Activated T-helper 17 cell treated with anti-CD3 and anti-CD28 coated beads, Interleukin-2, amount 50 U/mL, for 72 hours (primary cell): ENCODE results near the gene TAS2R38. TPM values are rescaled to one million over a fixed set of nuclear protein-coding genes. Genes with fewer than 3 reads are reported as not detected.
"Not testable (repeated sequence)": the region's sequence is repeated elsewhere in the genome, so short reads cannot be mapped to it uniquely, and the experiment has no call there.

Experiments
- ATAC-seq: fragments of 150-1000 bp; cut with Tn5 transposase; replicated peaks from 2 replicates; pipeline ENCODE4 v1.10.0; 2021; ENCODE audit warnings: mild to moderate bottlenecking, moderate library complexity
- H3K27ac Mint-ChIP-seq: one replicate; pipeline ENCODE4 v1.8.0; 2022; ENCODE audit warnings: mixed read lengths
- H3K27me3 Mint-ChIP-seq: one replicate; pipeline ENCODE4 v1.8.0; 2022; ENCODE audit warnings: mixed read lengths
- H3K36me3 Mint-ChIP-seq: one replicate; pipeline ENCODE4 v1.8.0; 2022; ENCODE audit warnings: low read depth, mild to moderate bottlenecking, mixed read lengths
- H3K4me1 Mint-ChIP-seq: one replicate; pipeline ENCODE4 v1.8.0; 2022; ENCODE audit warnings: mixed read lengths
- H3K4me3 Mint-ChIP-seq: one replicate; pipeline ENCODE4 v1.8.0; 2022; ENCODE audit warnings: mild to moderate bottlenecking, mixed read lengths
- H3K9me3 Mint-ChIP-seq: one replicate; pipeline ENCODE4 v1.8.0; 2022; ENCODE audit warnings: mixed read lengths
- total RNA-seq, 2 donors: library from RNA; stranded (reverse); gene quantifications; one replicate each; pipeline ENCODE4 v1.2.3, GENCODE V29; 2022

TAS2R38 gene
- total RNA-seq, 2 donors from 2014 or later: not detected

- Mint-ChIP-seq H3K9me3 (no peaks in the 10 kb centered on the region), H3K4me3 (no peak overlapping the region), H3K36me3 (no peaks in the 10 kb centered on the region), H3K27ac (no peak overlapping the region), H3K4me1 (no peaks in the 10 kb centered on the region), H3K27me3 (peaks cover 4% of the 10 kb centered on the region)
- no peak for ATAC-seq
Measured at GRCh38 chr7:141990011-141990725, 16.6 kb upstream of the TAS2R38 start.

DNA sequence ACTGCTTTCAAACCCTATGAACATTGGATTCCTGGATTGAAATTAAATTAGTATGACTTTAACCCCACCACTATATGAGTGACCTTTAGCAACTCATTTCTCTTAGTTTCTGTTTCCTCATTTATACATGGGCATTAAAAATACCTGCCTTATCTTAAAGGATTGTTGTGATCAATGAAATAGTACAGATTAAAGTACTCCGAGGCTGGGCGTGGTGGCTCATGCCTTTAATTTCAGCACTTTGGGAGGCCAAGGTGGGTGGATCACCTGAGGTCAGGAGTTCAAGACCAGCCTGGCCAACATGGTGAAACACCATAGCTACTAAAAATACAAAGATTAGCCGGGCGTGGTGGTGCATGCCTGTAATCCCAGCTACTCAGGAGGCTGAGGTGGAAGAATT is 14.2 kb upstream of the TAS2R38 start:
- not testable (repeated sequence) for H3K9me3 Mint-ChIP-seq, H3K36me3 Mint-ChIP-seq, H3K27me3 Mint-ChIP-seq, H3K27ac Mint-ChIP-seq, H3K4me1 Mint-ChIP-seq, ATAC-seq, H3K4me3 Mint-ChIP-seq

- no peak overlapping the region for H3K4me3 Mint-ChIP-seq
- no peaks in the 10 kb centered on the region for H3K36me3 Mint-ChIP-seq
- H3K27ac Mint-ChIP-seq: no peak overlapping the region
- no peak for ATAC-seq
- no peaks in the 10 kb centered on the region for H3K4me1 Mint-ChIP-seq
- no peaks in the 10 kb centered on the region for H3K9me3 Mint-ChIP-seq
- peaks cover 4% of the 10 kb centered on the region for H3K27me3 Mint-ChIP-seq
Measured at GRCh38 chr7:141986923-141987322, 13.3 kb upstream of the TAS2R38 start.

GRCh38 chr7:141985926-141986325 is 12.4 kb upstream of the TAS2R38 start:
- not testable (repeated sequence) for H3K4me1 Mint-ChIP-seq, H3K9me3 Mint-ChIP-seq, ATAC-seq, H3K27me3 Mint-ChIP-seq, H3K36me3 Mint-ChIP-seq, H3K27ac Mint-ChIP-seq, H3K4me3 Mint-ChIP-seq

GRCh38 chr7:141979568-141979967 is 6.0 kb upstream of the TAS2R38 start:
- no peak overlapping the region for H3K27ac Mint-ChIP-seq
- H3K36me3 Mint-ChIP-seq: no peaks in the 10 kb centered on the region
- no peaks in the 10 kb centered on the region for H3K27me3 Mint-ChIP-seq
- H3K9me3 Mint-ChIP-seq: no peaks in the 10 kb centered on the region
- no peak overlapping the region for H3K4me3 Mint-ChIP-seq
- H3K4me1 Mint-ChIP-seq: no peaks in the 10 kb centered on the region
- ATAC-seq: no peak

DNA sequence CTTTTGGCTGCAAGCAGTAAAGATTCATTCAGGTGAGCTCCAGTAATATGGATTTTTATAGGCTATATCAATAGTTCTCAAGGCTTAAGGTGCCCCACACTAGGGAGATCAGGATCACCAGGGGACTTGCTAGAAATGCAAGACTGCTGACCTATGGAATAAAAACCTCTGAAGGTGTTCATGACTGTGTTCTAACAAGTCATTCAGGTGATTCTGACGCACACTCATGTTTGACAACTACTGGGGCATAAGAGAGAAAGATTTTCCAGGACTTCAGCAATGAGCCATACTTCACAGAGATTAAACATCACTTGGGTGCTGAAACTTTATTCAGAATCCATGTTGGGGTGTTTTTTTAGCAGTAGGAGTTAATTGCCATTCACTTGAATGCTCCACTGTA is 4.8 kb upstream of the TAS2R38 start:
- H3K27ac Mint-ChIP-seq: no peak overlapping the region
- no peaks in the 10 kb centered on the region for H3K9me3 Mint-ChIP-seq
- no peaks in the 10 kb centered on the region for H3K27me3 Mint-ChIP-seq
- H3K4me3 Mint-ChIP-seq: no peak overlapping the region
- H3K4me1 Mint-ChIP-seq: no peaks in the 10 kb centered on the region
- no peak for ATAC-seq
- no peaks in the 10 kb centered on the region for H3K36me3 Mint-ChIP-seq

- H3K27me3 Mint-ChIP-seq: no peaks in the 10 kb centered on the region
- H3K9me3 Mint-ChIP-seq: no peaks in the 10 kb centered on the region
- no peaks in the 10 kb centered on the region for H3K36me3 Mint-ChIP-seq
- peak overlapping the region; percentile 73 for H3K27ac Mint-ChIP-seq
- ATAC-seq: no peak
- no peaks in the 10 kb centered on the region for H3K4me1 Mint-ChIP-seq
- peak overlapping the region; percentile 73 for H3K4me3 Mint-ChIP-seq
Measured at GRCh38 chr7:141976524-141977245, 3.1 kb upstream of the TAS2R38 start.

GRCh38 chr7:141975806-141976523 is 2.4 kb upstream of the TAS2R38 start:
- ATAC-seq: peak; percentile 88
- Mint-ChIP-seq H3K27ac (peak overlapping the region; percentile 73), H3K27me3 (no peaks in the 10 kb centered on the region), H3K4me3 (peak overlapping the region; percentile 73), H3K4me1 (no peaks in the 10 kb centered on the region), H3K36me3 (no peaks in the 10 kb centered on the region), H3K9me3 (no peaks in the 10 kb centered on the region)

- no peaks in the 10 kb centered on the region for H3K27me3 Mint-ChIP-seq
- no peaks in the 10 kb centered on the region for H3K4me1 Mint-ChIP-seq
- H3K27ac Mint-ChIP-seq: no peak overlapping the region
- no peak overlapping the region for H3K4me3 Mint-ChIP-seq
- H3K9me3 Mint-ChIP-seq: no peaks in the 10 kb centered on the region
- no peaks in the 10 kb centered on the region for H3K36me3 Mint-ChIP-seq
- ATAC-seq: no peak
Measured at GRCh38 chr7:141974831-141975230, 1.3 kb upstream of the TAS2R38 start.

DNA sequence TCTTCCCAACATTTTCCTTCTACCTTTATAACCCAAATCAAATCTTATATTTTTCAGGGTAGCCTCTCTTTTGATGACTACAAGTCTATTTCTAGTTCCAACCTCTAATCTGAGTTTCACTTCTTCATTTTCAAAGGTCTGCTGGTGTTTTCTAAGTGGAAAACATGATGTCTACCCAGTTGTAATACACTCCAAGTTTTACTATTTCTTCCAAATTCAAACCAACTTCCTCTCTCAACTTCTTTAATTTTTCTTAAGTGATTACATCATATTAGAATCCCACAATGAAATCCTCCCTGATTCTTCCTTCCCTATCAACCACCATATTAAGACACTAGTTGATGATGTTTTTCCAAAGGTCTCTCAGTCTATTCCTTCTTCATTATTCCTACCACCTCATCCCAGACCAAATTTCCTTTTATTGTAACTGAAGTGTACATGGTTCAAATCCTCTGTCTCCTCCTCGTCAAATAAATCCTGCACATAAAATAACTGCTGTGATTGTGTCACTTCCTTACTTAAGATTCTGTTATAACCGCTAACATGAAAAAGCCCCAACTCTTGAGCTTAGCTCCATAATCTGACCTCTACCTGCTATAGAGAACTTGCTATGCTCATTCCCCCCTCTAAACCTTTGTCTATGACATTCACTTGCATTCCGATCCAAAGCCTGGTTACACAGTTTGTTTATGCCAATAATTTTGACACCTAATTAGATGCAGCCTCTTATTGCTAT is 12.7 kb downstream of the TAS2R38 start:
- no peak for ATAC-seq
- no peak overlapping the region for H3K4me3 Mint-ChIP-seq
- no peak overlapping the region for H3K27ac Mint-ChIP-seq
- H3K27me3 Mint-ChIP-seq: no peaks in the 10 kb centered on the region
- no peaks in the 10 kb centered on the region for H3K4me1 Mint-ChIP-seq
- no peaks in the 10 kb centered on the region for H3K9me3 Mint-ChIP-seq
- no peaks in the 10 kb centered on the region for H3K36me3 Mint-ChIP-seq

DNA sequence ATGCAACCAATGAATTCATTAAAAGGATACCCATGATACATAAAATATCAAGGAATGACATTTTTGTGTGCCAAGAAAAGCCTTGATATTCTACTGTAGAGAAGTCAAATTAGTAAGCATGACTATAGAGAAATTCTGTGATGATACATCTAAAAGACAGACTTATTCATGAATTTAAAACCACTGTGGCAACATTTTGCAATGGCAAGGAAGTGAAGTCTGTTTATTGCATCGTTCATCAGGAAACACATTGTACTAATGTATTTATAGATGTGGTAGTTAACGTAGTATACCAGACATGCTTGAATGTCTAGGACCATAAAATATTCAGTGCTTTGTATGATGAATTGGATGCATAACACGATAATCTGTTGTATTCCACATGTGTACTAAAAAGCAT is 17.5 kb downstream of the TAS2R38 start:
- H3K36me3 Mint-ChIP-seq: no peaks in the 10 kb centered on the region
- no peak overlapping the region for H3K4me3 Mint-ChIP-seq
- no peak for ATAC-seq

DNA sequence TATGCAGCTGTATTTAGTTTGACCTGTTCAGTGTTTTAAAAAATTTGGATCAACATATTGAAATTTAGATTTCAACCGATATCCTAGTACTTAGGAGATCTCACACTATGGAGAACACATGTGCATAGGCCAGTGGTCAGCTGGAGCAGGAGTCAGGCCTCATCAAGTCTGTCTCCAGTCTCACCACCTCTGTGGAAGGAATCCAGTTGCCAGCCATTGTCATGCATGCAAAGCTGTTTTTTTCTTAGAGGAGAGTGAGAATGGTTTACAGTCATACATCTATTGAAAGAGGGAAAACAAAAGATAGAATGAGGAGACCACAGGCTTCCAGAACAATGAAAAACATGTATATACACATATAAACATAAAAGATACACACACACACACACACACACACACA is 19.2 kb downstream of the TAS2R38 start:
- ATAC-seq: no peak
- Mint-ChIP-seq H3K36me3 (no peaks in the 10 kb centered on the region), H3K27ac (no peak overlapping the region), H3K27me3 (peaks cover 21% of the 10 kb centered on the region), H3K4me1 (no peaks in the 10 kb centered on the region), H3K4me3 (no peak overlapping the region), H3K9me3 (no peaks in the 10 kb centered on the region)

More for the DNA sequence above, 17.5 kb downstream of the TAS2R38 start:
- Mint-ChIP-seq H3K27me3 (peaks cover 16% of the 10 kb centered on the region), H3K4me1 (no peaks in the 10 kb centered on the region), H3K9me3 (no peaks in the 10 kb centered on the region), H3K27ac (no peak overlapping the region)

DNA sequence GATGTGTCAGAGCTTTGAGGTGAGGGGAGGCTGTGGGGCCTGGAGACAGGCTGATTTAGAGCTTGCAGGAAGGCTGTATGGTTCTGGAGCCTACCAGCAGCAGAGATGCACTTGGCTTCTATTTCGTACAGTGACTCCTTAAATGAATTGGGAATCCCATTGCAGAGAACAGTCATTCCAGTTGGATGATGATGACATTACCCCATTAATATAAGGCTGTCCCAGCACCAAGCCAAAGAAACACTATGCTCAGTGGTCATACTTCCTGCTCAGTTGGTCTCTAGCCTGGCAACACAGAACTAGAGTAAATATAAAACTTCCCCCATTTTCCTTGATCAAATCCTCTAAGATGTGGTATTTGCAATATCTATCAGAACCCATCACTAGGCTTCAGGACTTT is 21.1 kb downstream of the TAS2R38 start:
- Mint-ChIP-seq H3K4me1 (no peaks in the 10 kb centered on the region), H3K27ac (no peak overlapping the region), H3K9me3 (no peaks in the 10 kb centered on the region), H3K36me3 (no peaks in the 10 kb centered on the region), H3K4me3 (no peak overlapping the region), H3K27me3 (peaks cover 21% of the 10 kb centered on the region)
- no peak for ATAC-seq

- no peaks in the 10 kb centered on the region for H3K36me3 Mint-ChIP-seq
- ATAC-seq: no peak
- no peak overlapping the region for H3K27ac Mint-ChIP-seq
- no peaks in the 10 kb centered on the region for H3K4me1 Mint-ChIP-seq
- H3K9me3 Mint-ChIP-seq: no peaks in the 10 kb centered on the region
- H3K27me3 Mint-ChIP-seq: peaks cover 21% of the 10 kb centered on the region
- no peak overlapping the region for H3K4me3 Mint-ChIP-seq
Measured at GRCh38 chr7:141950806-141951205, 22.8 kb downstream of the TAS2R38 start.
